NCI-H526 treated with DMSO at 0.1 percent for 48 hours (cell line): ENCODE data around the gene GSTA4.
"Not testable (repeated sequence)": the region's sequence is repeated elsewhere in the genome, so short reads cannot be mapped to it uniquely, and the experiment has no call there.

Experiments
- DNase-seq: peaks from one replicate; lab custom pipeline; 2025; lab: John Stamatoyannopoulos, UW

The GSTA4 gene

GRCh38 chr6:52975580-52975979 lies 19.5 kb downstream of the GSTA4 start:
- no peak for DNase-seq

- no peak for DNase-seq
Measured at GRCh38 chr6:52972989-52973388, 22.1 kb downstream of the GSTA4 start.

- no peak for DNase-seq
Measured at GRCh38 chr6:52969359-52969758, 25.7 kb downstream of the GSTA4 start.

GRCh38 chr6:52966101-52966500 lies 29.0 kb downstream of the GSTA4 start:
- DNase-seq, result no peak

GRCh38 chr6:52965380-52965779 lies 29.7 kb downstream of the GSTA4 start:
- DNase-seq, result no peak

GRCh38 chr6:52964318-52964717 lies 30.8 kb downstream of the GSTA4 start:
- no peak for DNase-seq

GRCh38 chr6:52962701-52963100 lies 32.4 kb downstream of the GSTA4 start:
- DNase-seq, result no peak

- not testable (repeated sequence) for DNase-seq
Measured at GRCh38 chr6:52961022-52961421, 34.1 kb downstream of the GSTA4 start.

- DNase-seq, result not testable (repeated sequence)
Measured at GRCh38 chr6:52960211-52960610, 34.9 kb downstream of the GSTA4 start.

- no peak for DNase-seq
Measured at GRCh38 chr6:52958546-52959255, 36.4 kb downstream of the GSTA4 start.

GRCh38 chr6:52955871-52956270 lies 39.2 kb downstream of the GSTA4 start:
- DNase-seq, result no peak

GRCh38 chr6:52953911-52954839 lies 40.9 kb downstream of the GSTA4 start:
- no peak for DNase-seq

- DNase-seq, result no peak
Measured at GRCh38 chr6:52946306-52946705, 48.8 kb downstream of the GSTA4 start.

GRCh38 chr6:52942821-52943220 lies 52.3 kb downstream of the GSTA4 start:
- DNase-seq, result not testable (repeated sequence)

GRCh38 chr6:52942221-52942620 lies 52.9 kb downstream of the GSTA4 start:
- no peak for DNase-seq

- DNase-seq, result no peak
Measured at GRCh38 chr6:52937908-52938307, 57.2 kb downstream of the GSTA4 start.

- no peak for DNase-seq
Measured at GRCh38 chr6:52933778-52934177, 61.3 kb downstream of the GSTA4 start.

- no peak for DNase-seq
Measured at GRCh38 chr6:52931351-52931750, 63.7 kb downstream of the GSTA4 start.

- no peak for DNase-seq
Measured at GRCh38 chr6:52929321-52930164, 65.5 kb downstream of the GSTA4 start.
